C1 segment of cervical spinal cord (tissue), 14 donors: ENCODE data around the gene CD244.

ENCODE experiments used
- DNase-seq, 14 donors: peaks; one replicate each; lab custom pipeline; 2025; lab: John Stamatoyannopoulos, UW

The CD244 gene

GRCh38 chr1:160846281-160846680 lies 16.4 kb downstream of the CD244 start:
- no peak for DNase-seq

GRCh38 chr1:160844447-160845232 lies 18.0 kb downstream of the CD244 start:
- DNase-seq, result no peak

GRCh38 chr1:160841079-160841478 lies 21.6 kb downstream of the CD244 start:
- no peak for DNase-seq

GRCh38 chr1:160839746-160840145 lies 22.9 kb downstream of the CD244 start:
- DNase-seq, result no peak

- DNase-seq, result no peak
Measured at GRCh38 chr1:160838888-160839287, 23.8 kb downstream of the CD244 start.

- peak in 5 of 14 donors; percentile 1 to 45 (median 6) for DNase-seq
Measured at GRCh38 chr1:160837558-160838205, 25.0 kb downstream of the CD244 start.

GRCh38 chr1:160836981-160837557 lies 25.6 kb downstream of the CD244 start:
- DNase-seq, result no peak

- no peak for DNase-seq
Measured at GRCh38 chr1:160836561-160836960, 26.1 kb downstream of the CD244 start.

GRCh38 chr1:160835751-160836150 lies 26.9 kb downstream of the CD244 start:
- DNase-seq, result no peak

- peak in 1 of 14 donors; percentile 6 for DNase-seq
Measured at GRCh38 chr1:160834945-160835565, 27.6 kb downstream of the CD244 start.

- peak in 1 of 14 donors; percentile 10 for DNase-seq
Measured at GRCh38 chr1:160830321-160831153, 32.1 kb downstream of the CD244 start.

- DNase-seq, result no peak
Measured at GRCh38 chr1:160829766-160830165, 32.9 kb downstream of the CD244 start.

GRCh38 chr1:160827418-160827817 lies 35.3 kb downstream of the CD244 start:
- DNase-seq, result no peak

- no peak for DNase-seq
Measured at GRCh38 chr1:160826546-160826945, 36.1 kb downstream of the CD244 start.

GRCh38 chr1:160823296-160823695 lies 39.4 kb downstream of the CD244 start:
- DNase-seq, result no peak

GRCh38 chr1:160821627-160822026 lies 41.1 kb downstream of the CD244 start:
- DNase-seq, result no peak

GRCh38 chr1:160819186-160819585 lies 43.5 kb downstream of the CD244 start:
- DNase-seq, result no peak

GRCh38 chr1:160818207-160818937 lies 44.3 kb downstream of the CD244 start:
- no peak for DNase-seq

GRCh38 chr1:160814856-160815255 lies 47.8 kb downstream of the CD244 start:
- no peak for DNase-seq

GRCh38 chr1:160814316-160814715 lies 48.4 kb downstream of the CD244 start:
- DNase-seq, result no peak

- no peak for DNase-seq
Measured at GRCh38 chr1:160813215-160813614, 49.5 kb downstream of the CD244 start.
